ENCODE measurements around the gene LTBR.
"Not testable (repeated sequence)": the region's sequence is repeated elsewhere in the genome, so short reads cannot be mapped to it uniquely, and the experiment has no call there.

The LTBR gene

GRCh38 chr12:6383572-6384498, at the start of gene LTBR:
LTBR (plus strand) TSS chr12:6384162; CDS start chr12:6384359, 197 bp downstream.
- peak; percentile 97 for DNase-seq (ENCODE audit: low spot score)

- DNase-seq (ENCODE audit: low spot score): no peak
Observed at GRCh38 chr12:6334359-6334758, 49.6 kb upstream of the LTBR start.

GRCh38 chr12:6334940-6335450, 49.0 kb upstream of the LTBR start:
- DNase-seq (ENCODE audit: low spot score): no peak

DNA sequence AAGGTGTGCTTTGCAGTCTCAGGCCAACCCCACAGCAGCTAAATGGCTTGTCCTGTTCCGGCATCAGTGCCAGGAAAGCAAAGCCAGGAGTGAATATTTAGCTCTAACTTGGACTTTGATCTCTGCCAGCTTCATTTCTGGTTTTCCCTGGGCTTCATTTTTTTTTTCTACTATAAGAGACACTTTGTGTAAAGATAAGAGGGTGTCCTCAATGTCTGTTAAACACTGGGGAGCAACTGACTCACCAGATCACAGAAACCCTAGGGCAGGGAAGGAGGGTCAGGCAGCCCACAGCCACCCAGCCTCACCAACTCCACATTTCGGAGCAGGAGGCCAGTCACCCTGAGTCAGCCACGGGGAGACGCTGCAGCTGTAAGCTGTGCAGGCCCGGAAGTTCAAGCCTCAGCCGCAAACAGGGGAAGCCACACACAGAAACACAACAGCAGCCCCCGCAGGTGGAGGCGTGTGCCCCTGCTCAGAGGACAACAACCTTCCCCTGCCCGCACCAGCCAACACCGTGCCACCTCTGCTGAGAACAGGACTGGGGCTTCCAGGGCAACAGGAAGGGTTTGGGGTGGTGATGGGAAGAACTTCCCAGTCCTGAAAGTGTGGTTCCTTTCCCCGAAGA, 48.4 kb upstream of the LTBR start:
- peak; percentile 86 for DNase-seq (ENCODE audit: low spot score)

DNA sequence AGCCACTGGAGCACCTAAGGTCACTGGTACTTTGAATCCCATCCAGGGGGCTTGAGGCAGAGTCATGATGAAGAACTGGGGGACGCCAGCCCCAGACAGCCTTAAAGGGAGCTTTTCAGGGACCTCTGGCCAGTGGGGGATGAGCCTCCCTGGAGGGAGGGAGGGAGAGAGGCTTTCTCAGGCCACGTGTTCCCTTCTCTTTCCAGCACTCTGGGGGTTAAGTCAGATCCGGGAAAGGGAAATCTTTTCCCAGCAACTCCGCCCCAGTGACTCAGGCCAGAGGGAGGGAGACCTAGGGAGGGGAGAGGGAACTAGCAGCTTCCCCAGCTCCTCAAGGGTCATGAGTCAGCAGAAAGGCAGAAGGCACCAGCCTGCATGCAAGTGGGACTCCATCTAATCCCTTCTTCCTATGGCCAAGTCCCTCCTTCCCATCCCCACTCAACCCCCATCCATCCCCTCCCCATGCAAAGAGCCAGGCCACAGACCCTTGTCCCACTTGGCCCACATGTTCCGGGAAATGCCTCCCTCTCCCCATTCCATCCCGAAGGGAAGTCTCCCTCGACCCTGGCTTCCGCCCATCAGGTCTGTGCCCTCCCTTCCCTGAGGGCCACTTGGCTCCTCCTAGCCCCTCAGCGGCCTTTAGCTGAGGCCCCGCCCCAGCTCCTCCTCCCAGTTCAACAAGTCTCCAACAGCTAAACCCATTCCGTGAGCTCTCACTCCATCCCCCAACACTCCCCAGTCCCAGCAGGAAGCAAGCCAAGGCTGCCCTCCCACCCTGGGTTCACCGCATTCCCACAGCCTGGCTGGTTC, 47.7 kb upstream of the LTBR start:
- DNase-seq (ENCODE audit: low spot score): peak; percentile 94

- no peak for DNase-seq (ENCODE audit: low spot score)
Observed at GRCh38 chr12:6336889-6337853, 46.8 kb upstream of the LTBR start.

GRCh38 chr12:6337958-6338433, 46.0 kb upstream of the LTBR start:
- no peak for DNase-seq (ENCODE audit: low spot score)

DNA sequence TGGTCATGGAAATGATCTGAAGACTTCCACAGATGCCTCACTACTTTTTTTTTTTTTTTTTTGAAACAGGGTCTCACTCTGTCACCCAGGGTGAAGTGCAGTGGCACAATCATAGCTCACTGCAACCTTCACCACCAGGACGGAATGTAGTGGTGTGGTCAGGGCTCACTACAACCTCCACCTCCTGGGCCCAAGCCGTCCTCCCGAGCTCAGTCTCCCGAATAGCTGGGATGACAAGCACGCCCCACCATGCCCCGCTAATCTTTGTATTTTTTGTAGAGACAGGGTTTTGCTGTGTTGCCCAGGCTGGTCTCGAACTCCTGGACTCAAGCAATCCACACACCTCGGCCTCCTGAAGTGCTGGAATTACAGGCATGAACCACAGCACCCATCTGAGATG, 45.4 kb upstream of the LTBR start:
- not testable (repeated sequence) for DNase-seq (ENCODE audit: low spot score)

DNA sequence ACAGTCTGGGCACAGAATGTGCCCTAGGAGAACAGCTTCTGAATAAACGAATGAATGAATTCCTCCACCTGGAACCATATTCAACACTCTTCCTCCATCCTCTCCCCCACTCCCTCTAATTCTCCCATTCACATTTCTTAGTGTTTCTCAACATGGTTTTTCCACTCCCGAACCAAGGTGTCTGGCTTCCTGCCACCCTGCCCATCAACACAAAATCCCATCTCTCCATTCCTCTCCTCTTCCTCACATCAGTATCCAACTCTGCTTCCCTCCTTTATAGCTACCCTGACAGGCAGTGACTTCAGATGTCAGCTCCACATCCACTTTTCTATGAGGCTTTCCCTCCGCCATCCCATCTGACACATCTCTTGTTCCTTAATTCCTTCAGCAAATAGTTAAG, 45.0 kb upstream of the LTBR start:
- DNase-seq (ENCODE audit: low spot score): no peak

GRCh38 chr12:6340032-6340638, 43.8 kb upstream of the LTBR start:
- peak; percentile 65 for DNase-seq (ENCODE audit: low spot score)

- DNase-seq (ENCODE audit: low spot score): no peak
Observed at GRCh38 chr12:6340745-6341416, 43.1 kb upstream of the LTBR start.

DNA sequence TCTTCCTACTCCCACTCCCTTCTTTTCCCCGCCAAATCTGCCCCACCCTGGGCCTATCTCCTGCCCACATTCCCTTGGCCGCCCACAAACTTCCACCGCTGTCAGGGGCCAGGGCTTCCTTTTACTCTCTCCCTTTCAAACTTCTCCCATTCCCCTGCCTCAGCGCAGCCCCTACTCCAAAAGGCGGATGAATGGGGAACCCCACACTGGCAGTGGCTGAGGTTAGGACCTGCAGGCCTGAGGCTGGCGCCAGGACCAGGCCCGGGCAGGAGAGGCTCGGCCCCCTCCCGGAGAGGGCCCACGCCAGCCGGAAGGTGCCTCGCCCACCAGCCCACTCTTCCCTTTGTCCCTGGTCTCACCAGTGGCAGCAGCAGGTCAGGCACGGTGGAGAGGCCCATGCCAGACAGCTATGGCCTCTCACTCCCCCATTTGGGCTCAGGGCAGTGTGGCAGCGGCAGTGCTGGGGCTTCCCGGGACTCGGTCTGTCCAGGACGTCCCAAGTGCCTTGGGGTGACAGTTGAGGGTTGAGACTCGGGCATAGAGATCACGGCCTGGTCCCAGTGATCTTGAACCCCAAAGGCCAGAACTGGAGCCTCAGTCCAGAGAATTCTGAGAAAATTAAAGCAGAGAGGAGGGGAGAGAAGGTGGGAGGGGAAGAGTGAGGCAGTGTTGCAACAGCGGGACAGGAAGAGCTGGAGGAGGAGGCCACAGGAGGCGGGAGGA, 42.4 kb upstream of the LTBR start, which contains the start of gene TNFRSF1A:
Gene TNFRSF1A (minus strand): TSS at position 660 of the 723 bp plus-strand sequence. CDS start 262 bp downstream, at position 398.
- DNase-seq (ENCODE audit: low spot score): peak; percentile 82

DNA sequence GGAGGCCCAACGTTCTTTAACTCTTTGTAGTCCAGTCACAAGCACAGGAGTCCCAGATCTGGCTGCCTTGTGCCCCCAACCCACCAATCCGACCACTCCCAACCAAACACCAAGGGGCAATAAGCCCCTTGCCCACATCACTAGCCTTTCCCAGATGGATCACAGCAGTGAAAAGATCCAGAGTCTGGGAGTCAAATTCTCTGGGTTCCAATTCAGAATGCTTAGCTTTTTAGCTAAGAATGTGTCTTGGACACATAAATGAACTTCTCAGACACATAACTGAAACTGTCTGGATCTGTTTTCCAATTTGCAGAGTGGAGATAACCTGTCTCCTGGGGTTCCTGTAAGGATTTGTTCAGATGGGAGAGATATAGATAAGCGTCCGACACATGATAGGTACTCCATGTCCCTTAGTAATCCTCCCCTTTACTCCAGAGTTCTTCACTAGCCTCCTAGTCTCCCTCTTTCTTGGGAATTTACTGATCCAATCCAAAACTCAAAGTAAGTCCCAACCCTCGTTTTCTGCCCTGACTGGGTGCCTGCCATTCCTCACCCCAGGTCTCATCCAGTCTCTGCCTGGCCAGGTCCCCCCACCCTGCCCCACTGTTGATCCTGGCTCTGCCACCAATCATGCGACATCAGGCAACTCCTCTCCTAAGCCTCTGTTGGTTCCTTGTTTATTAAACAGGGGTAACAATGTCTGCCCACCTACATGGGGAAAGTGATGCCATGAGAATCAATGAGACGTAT, 41.6 kb upstream of the LTBR start:
- no peak for DNase-seq (ENCODE audit: low spot score)

DNA sequence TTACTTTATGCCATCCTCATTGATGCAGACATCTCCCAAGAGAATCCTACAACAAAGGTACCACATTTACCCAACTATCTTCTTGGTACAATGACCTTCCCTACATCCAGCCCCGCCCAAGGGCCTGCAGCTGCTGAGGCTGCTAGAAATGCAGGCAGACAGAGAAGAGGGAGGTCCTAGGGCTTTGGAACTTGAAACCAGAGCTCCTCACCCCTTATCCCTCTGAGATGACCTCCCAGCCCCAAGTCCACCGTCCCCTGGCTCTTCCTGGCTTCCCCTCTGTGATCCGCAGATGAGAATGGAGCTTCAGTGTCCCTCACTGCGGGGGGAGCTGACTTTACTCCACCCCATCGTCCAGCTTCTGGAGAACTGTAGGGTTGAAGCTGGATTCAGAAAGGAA, 40.4 kb upstream of the LTBR start:
- DNase-seq (ENCODE audit: low spot score): no peak

DNA sequence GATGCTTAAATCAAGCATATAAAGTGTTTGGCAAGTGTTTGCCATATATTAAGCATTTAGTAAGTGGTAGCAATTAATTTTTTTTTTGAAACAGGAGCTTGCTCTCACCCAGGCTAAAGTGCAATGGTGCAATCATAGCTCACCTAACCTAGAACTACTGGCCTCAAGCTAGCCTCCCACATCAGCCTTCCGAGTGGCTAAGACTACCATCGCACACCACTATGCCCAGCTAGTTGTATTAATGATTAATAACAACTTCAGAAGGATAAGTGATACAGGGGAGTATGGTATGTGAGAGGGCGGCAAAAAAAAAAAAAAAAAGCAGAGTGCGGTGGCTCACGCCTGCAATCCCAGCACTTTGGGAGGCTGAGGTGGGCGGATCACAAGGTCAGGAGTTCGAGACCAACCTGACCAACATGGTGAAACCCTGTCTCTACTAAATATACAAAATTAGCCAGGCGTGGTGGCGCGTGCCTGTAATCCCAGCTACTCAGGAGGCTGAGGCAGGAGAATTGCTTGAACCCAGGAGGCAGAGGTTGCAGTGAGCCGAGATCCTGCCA, 39.8 kb upstream of the LTBR start:
- DNase-seq (ENCODE audit: low spot score): not testable (repeated sequence)

- peak; percentile 86 for DNase-seq (ENCODE audit: low spot score)
Observed at GRCh38 chr12:6345319-6346091, 38.5 kb upstream of the LTBR start.

- no peak for DNase-seq (ENCODE audit: low spot score)
Observed at GRCh38 chr12:6346235-6346832, 37.6 kb upstream of the LTBR start.
